Measurements from ENCODE around the gene LRMDA. TPM values are rescaled to one million over a fixed set of nuclear protein-coding genes. Genes with fewer than 3 reads are reported as not detected.

Gene LRMDA
- total RNA-seq, 1 experiment from 2014 or later, result not detected

- intact Hi-C loops (cut with micrococcal nuclease; ENCODE audit: unreplicated experiment), result no loop called here
- H3K4me3 ChIP-seq (ENCODE audit: low read depth, low read length, poor library complexity, severe bottlenecking), result no peak overlapping the region
- H3K27me3 ChIP-seq (replicated peaks; ENCODE audit: insufficient read depth, low read depth, low read length, poor library complexity), result no peaks in the 10 kb centered on the region
- H3K36me3 ChIP-seq (ENCODE audit: insufficient read depth, low read length, poor library complexity, severe bottlenecking), result no peaks in the 10 kb centered on the region
- no peak for DNase-seq (ENCODE audit: low spot score)
- CTCF ChIA-PET, result no interaction called here
- no TSS peak for BruUV-seq (replicated peaks)
- H3K27ac ChIP-seq (ENCODE audit: low read depth, low read length, poor library complexity, severe bottlenecking), result no peak overlapping the region
- TF ChIP-seq CTCF (conservative IDR thresholded peaks at IDR 0.05; ENCODE audit: low read depth, low read length), result no peak
- TF ChIP-seq EZH2 (IDR thresholded peaks at IDR 0.05; ENCODE audit: borderline replicate concordance, low read depth, low read length, poor library complexity, severe bottlenecking), result no peak
- POLR2A ChIA-PET (ENCODE audit: low non-redundant PET), result no interaction called here
- H3K4me1 ChIP-seq (ENCODE audit: insufficient read depth, low read length, poor library complexity, severe bottlenecking), result no peaks in the 10 kb centered on the region
- H3K9me3 ChIP-seq (ENCODE audit: low read depth, low read length, poor library complexity, severe bottlenecking), result no peaks in the 10 kb centered on the region
Measured at GRCh38 chr10:76114581-76115001, 683.2 kb downstream of the LRMDA start.

GRCh38 chr10:76115131-76115470 lies 683.7 kb downstream of the LRMDA start:
- POLR2A ChIA-PET (ENCODE audit: low non-redundant PET), result no interaction called here
- Histone ChIP-seq H3K4me3 (ENCODE audit: low read depth, low read length, poor library complexity, severe bottlenecking) (no peak overlapping the region), H3K27ac (ENCODE audit: low read depth, low read length, poor library complexity, severe bottlenecking) (no peak overlapping the region), H3K4me1 (ENCODE audit: insufficient read depth, low read length, poor library complexity, severe bottlenecking) (no peaks in the 10 kb centered on the region), H3K36me3 (ENCODE audit: insufficient read depth, low read length, poor library complexity, severe bottlenecking) (no peaks in the 10 kb centered on the region), H3K9me3 (ENCODE audit: low read depth, low read length, poor library complexity, severe bottlenecking) (no peaks in the 10 kb centered on the region), H3K27me3 (replicated peaks; ENCODE audit: insufficient read depth, low read depth, low read length, poor library complexity) (no peaks in the 10 kb centered on the region)
- TF ChIP-seq EZH2 (IDR thresholded peaks at IDR 0.05; ENCODE audit: borderline replicate concordance, low read depth, low read length, poor library complexity, severe bottlenecking) (no peak), CTCF (conservative IDR thresholded peaks at IDR 0.05; ENCODE audit: low read depth, low read length) (no peak)
- intact Hi-C loops (cut with micrococcal nuclease; ENCODE audit: unreplicated experiment), result no loop called here
- no peak for DNase-seq (ENCODE audit: low spot score)
- CTCF ChIA-PET, result no interaction called here
- no TSS peak for BruUV-seq (replicated peaks)

- POLR2A ChIA-PET (ENCODE audit: low non-redundant PET), result no interaction called here
- Histone ChIP-seq H3K27ac (ENCODE audit: low read depth, low read length, poor library complexity, severe bottlenecking) (no peak overlapping the region), H3K36me3 (ENCODE audit: insufficient read depth, low read length, poor library complexity, severe bottlenecking) (no peaks in the 10 kb centered on the region), H3K27me3 (replicated peaks; ENCODE audit: insufficient read depth, low read depth, low read length, poor library complexity) (no peaks in the 10 kb centered on the region), H3K9me3 (ENCODE audit: low read depth, low read length, poor library complexity, severe bottlenecking) (no peaks in the 10 kb centered on the region), H3K4me1 (ENCODE audit: insufficient read depth, low read length, poor library complexity, severe bottlenecking) (no peaks in the 10 kb centered on the region), H3K4me3 (ENCODE audit: low read depth, low read length, poor library complexity, severe bottlenecking) (no peak overlapping the region)
- intact Hi-C loops (cut with micrococcal nuclease; ENCODE audit: unreplicated experiment), result no loop called here
- TF ChIP-seq EZH2 (IDR thresholded peaks at IDR 0.05; ENCODE audit: borderline replicate concordance, low read depth, low read length, poor library complexity, severe bottlenecking), result no peak
- TF ChIP-seq CTCF (conservative IDR thresholded peaks at IDR 0.05; ENCODE audit: low read depth, low read length), result no peak
- no peak for DNase-seq (ENCODE audit: low spot score)
- BruUV-seq (replicated peaks), result no TSS peak
- CTCF ChIA-PET, result no interaction called here
Measured at GRCh38 chr10:76115471-76116155, 684.2 kb downstream of the LRMDA start.
